ENCODE data around the gene STXBP5. TPM values are rescaled to one million over a fixed set of nuclear protein-coding genes. Genes with fewer than 3 reads are reported as not detected.

STXBP5 gene
- total RNA-seq, 1 donor from 2014 or later: 16.8 TPM

DNA sequence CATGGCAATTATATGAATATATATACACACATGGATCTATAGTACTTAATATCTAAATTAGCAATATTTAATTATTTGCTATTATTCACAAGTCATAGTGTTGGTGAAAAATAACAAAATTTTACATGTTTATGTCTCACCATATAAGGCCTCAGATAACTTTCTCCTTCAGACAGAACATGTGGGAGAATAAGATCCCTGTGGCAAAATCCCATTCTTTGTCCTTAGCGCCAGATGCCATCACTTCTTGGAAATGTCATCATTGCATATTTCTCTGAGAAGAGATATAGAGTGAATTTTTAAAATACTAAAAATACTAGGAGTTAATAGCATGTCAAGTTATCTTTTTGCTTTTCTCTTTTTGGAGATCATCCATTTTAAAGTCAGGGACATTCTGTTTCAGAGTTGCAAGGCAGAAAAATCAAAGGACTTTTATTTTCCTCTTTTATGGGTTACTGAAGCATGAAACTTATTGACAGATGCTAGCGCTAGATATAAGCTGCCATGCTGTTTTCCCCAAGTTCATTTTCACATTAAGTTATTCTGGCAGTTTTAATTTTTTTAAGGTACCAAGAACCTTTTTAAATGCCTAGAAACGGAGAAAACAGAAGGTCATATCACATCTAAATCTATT, 30.4 kb upstream of the STXBP5 start:
- ATAC-seq (no peak), DNase-seq (no peak)
- intact Hi-C loops (cut with micrococcal nuclease): no loop called here

DNA sequence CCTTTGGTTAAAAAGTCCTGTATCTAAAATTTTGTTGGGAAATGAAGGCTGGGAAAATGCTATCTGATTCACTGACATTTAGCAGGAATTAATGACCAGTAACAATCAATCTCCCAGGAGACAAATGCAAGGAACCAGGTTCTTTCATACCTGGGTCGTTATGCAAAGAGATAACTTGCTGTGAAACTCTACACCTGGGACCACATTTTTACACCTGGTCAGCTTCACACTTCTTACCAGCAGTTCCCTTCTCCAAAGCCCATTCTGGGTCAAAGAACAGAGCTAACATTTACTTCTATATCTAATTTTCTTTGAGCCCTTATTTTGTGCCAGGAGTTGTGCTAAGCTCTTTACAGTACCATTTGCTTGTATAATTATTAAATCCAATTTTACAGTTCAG, 27.4 kb upstream of the STXBP5 start:
- ATAC-seq (no peak), DNase-seq (no peak)
- intact Hi-C loops (cut with micrococcal nuclease): no loop called here

DNA sequence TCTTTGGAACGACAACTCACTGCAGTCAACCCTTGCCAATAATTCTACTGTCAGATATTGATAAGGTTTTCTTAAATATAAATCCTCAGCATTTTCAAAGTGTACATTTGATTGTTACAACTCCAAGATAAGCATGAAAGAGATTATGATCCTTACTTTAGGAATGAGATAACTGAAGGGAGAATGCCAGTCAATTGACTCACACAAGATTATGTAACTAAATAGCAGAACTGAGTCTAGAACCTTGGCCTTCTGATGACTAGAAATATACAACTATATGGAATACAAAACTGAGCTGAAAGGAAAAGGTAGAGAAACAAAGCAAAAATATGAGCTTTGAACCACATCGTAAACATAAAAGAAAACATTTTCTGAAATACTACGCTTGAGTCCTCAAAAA, 26.9 kb upstream of the STXBP5 start:
- DNase-seq (no peak), ATAC-seq (no peak)
- intact Hi-C loops (cut with micrococcal nuclease): no loop called here

DNA sequence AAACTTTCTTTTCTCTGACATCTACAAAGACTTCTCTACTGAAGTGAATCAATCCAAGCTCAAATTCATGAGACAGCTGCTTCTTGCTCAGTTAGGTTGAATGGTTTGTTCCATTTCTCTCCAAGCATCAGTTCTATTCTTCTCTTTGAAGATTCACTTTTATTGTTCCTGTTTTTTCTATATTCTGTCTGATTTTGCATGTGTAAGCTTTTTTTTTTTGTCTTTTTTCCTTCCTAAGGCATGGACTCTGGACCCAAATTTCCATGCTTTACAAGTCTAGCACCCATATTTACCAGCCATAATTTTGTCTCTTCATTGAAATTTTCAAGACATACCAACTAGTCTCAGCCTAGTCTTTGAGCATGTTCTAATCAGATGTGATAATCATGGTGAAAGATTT, 25.9 kb upstream of the STXBP5 start:
- ATAC-seq (no peak), DNase-seq (no peak)
- intact Hi-C loops (cut with micrococcal nuclease): no loop called here

DNA sequence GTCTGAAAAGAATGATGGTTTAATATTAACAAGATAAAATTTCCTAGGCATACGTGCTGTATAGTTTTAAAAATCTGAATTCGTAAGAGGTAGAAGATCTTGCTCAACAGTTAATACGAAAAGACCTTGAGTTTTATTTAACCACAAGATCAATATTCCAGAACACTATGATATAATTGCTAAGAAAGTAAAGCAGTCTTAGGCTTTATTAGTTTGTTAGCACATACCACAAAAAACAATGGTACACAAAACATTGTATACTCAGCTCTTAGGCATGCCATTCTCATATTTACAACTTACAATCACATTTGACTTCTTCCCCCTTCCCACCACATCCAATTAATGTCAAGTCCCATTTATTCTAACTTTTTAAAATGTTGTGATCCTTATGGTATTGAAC, 24.4 kb upstream of the STXBP5 start:
- intact Hi-C loops (cut with micrococcal nuclease): no loop called here
- DNase-seq (no peak), ATAC-seq (no peak)

DNA sequence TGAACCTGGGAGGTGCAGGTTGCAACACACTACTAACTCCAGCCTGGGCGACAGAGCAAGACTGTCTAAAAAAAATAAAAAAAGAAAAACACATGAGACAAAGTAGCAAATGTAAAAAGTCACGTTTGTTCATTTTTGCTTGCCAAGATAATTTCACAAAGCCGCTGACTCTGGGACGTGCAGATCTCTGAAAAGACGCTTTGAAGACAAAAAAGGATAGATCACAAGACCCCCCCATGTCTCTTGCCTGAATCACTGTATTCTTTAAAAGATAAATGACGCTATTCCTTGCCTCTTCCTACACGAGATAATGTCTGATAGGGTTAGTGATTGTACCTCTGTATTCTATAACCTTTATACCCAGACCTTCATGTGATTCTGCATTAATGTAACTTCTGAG, 23.3 kb upstream of the STXBP5 start:
- ATAC-seq (no peak), DNase-seq (no peak)
- intact Hi-C loops (cut with micrococcal nuclease): no loop called here

DNA sequence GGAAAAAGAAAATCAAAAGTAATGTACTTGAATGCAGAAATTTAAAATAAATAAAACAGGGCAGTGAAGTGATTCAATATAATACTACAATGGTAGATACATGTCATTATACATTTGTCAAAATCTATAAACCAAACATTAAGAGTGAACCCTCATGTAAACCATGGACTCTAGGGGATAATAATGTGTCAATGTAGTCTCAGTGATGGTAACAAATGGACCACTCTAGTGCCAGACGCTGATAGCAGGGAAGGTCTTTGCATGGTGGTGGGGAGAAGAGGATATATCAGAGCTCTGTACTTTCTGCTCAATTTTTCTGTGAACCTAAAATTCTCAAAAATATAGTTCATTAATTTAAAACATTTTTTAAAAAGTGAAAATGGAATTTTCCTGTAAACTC, 19.8 kb upstream of the STXBP5 start:
- ATAC-seq: no peak
- intact Hi-C loops (cut with micrococcal nuclease): no loop called here
- DNase-seq: no peak

DNA sequence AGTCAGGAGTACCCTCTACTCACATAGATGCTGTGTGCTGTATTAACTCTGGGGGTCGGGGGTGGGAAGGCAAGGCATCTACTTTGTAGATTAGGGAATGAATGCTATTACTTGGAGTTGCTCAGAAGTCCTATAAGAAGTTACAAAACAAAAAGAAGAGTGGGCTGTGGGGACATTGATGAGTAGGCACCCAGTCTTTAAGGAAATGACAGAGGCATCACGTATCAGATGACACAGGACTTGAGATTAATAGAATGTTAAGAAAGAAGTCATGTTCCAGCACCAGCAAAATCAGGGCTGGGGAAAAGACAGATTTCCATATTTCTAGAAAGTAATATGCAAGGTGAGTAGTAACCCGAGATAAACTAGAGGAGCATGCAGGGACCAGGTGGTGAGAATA, 19.0 kb upstream of the STXBP5 start:
- no peak for ATAC-seq
- DNase-seq: no peak
- intact Hi-C loops (cut with micrococcal nuclease): no loop called here

DNA sequence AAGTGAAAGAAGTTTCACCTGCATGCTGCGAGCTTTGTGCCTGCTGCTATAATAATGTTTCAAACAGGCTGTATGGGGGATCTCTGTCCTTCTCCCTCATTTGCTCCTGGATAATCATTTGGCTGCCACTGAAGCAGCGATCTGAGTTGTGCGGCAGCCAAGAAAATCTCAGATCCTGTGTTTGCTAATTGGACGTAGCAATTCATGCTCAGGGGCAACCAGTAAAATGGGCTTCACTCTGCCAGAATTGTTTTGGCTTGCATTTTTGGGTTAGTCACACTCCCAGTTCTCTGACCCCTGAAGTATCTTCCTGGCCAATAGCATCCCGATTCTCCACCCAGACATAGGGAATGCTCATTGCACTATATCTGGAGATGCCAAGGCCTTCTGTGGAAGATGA, 13.7 kb upstream of the STXBP5 start:
- intact Hi-C loops (cut with micrococcal nuclease): no loop called here
- DNase-seq: no peak
- no peak for ATAC-seq

DNA sequence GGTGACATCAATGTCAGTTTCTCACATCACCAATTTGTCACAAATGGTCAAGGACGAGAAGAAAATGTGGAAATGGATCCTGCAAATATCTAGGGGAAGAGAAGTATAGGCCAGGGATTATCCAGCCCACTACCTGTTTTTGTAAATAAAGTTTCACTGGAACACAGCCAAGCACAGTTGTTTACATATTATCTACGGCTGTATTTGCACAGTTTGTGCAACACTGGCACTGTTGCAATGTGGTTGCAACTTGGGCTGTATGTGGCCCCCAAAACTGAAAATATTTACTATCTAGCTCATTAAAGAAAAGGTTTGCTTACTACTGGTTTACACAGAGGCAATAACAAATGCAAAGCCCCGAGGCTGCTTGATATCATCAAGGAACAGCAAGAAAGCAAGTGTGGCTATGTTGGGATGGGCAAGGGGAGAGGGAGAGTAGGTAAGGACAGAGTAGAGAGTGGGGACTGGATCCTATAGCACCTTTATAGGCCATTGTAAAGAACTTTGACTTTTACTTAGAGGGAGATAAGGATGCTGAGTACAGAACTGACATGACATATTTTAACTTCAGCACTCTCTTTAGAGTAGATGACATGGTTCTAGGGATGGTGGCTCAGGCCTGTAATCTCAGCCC, 11.8 kb upstream of the STXBP5 start:
- DNase-seq (no peak), ATAC-seq (no peak)
- intact Hi-C loops (cut with micrococcal nuclease): no loop called here

DNA sequence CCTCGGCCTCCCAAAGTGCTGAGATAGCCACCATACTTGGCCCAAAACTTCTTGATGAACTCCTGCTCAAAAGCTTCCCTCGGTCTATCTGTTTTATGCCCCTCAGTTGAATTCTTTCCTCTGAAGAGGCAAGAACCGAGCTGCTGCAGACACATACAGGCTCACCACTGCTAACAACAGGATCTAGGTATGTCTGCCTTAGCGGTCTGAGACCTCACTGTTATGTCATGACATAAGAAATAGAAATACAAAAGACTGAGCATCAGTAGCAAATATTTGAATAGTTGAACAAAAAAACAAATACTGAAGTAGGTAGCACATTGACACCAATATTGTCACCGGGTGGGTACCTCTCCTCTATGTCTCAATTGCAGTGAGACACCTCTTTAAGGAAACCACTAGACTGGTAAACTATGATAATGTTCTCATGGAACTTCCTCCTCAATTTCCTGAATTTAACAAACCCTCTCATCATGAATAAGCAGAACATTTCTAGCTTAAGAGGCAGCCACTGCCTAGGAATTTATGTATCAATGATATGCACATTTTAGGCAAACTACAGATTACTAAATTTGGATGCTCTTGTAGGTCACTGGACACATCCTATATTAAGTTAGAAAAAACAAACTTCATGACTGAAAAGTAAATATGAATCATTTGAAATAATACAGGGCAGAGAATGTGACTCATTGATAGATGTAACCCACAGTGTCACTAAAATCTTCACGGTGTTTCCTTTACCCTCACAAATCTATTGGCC, 9.4 kb upstream of the STXBP5 start:
- ATAC-seq (no peak), DNase-seq (no peak)
- intact Hi-C loops (cut with micrococcal nuclease): no loop called here

DNA sequence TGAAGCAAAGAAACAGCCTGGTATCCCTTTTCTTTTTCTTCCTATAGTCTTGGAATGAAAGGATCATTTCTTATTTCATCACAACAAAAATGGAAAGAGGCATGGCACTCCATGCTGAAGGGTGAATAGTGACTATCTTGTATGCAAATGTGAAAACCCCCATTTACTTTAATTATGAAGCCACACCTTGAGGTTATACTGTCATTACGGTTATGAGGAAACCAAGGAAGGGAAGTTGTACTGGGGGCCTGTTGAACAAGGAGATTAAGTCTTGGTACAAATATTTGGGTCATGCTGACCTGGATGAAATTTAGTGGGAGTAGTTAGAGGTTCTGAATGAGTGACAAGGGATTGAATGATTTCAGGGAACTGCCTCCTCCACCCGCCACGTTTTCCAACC, 8.7 kb upstream of the STXBP5 start:
- DNase-seq (no peak), ATAC-seq (no peak)
- intact Hi-C loops (cut with micrococcal nuclease): no loop called here

DNA sequence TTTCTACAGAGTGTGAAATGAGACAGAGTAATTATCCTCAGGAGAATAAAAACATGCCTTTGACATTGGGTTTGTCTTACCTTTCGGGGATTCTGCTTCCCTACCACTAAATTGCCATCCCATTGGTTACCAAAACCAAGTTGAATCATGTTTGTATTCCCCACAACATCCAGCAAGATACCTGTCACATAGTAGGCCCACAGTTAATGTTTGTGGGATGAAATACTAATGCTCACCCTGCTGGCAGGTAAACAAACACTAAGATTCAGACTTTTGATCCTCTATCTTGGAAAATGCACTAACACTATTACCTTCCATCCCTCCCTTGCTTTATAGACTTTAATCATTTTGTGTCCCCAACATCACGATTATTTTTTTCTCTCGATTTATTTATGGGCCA, 8.2 kb upstream of the STXBP5 start:
- intact Hi-C loops (cut with micrococcal nuclease): no loop called here
- DNase-seq (no peak), ATAC-seq (no peak)

DNA sequence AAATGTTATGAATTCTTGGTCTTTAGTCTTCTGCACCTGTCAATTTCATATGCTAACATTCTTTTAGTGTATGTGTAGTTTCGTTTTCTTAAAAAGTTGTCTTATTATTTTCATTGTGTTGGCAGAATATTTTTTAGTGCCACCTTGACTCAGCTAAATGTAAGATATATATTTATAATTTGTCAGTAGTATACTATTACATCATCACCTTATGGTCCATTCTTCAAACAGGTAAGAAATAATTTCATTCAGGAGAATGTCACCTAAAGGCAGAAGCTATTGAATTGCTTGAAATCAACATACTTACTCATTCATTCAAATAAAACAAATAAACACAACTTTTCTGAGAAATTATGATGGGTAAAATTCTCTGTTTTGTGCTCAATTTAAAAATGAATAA, 3.5 kb upstream of the STXBP5 start:
- intact Hi-C loops (cut with micrococcal nuclease): no loop called here
- no peak for ATAC-seq
- DNase-seq: no peak

DNA sequence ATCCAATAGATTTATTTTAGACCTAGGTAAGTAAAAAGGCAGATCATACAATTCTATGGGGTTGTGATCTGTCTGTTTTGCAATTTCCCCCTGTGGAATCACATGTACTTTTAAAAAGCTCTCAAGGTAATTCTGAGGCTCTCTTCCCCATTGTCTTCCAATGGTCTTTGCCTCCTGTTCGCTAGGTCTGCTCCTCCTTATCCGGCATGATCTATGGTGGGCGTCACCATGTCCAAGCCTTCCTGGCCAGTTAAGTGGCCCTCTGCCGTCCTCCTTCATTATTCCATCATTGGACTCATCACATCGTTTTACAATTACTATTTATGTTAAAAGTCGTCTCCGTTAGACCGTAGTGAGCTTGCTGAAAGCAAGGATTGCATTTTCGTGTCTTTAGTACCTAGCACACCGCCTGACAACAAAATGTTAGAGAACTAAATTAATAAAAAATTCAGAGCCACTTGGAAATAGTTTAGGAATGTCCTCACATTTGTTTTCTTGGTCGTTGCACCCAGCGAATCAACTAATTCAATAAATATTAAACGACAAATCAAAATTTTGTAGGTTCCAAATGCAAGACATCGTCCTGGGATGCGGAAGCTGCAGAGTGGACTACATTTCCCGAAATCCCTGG, 2.2 kb upstream of the STXBP5 start:
- ATAC-seq (no peak), DNase-seq (peak; percentile 27)
- intact Hi-C loops (cut with micrococcal nuclease): no loop called here

DNA sequence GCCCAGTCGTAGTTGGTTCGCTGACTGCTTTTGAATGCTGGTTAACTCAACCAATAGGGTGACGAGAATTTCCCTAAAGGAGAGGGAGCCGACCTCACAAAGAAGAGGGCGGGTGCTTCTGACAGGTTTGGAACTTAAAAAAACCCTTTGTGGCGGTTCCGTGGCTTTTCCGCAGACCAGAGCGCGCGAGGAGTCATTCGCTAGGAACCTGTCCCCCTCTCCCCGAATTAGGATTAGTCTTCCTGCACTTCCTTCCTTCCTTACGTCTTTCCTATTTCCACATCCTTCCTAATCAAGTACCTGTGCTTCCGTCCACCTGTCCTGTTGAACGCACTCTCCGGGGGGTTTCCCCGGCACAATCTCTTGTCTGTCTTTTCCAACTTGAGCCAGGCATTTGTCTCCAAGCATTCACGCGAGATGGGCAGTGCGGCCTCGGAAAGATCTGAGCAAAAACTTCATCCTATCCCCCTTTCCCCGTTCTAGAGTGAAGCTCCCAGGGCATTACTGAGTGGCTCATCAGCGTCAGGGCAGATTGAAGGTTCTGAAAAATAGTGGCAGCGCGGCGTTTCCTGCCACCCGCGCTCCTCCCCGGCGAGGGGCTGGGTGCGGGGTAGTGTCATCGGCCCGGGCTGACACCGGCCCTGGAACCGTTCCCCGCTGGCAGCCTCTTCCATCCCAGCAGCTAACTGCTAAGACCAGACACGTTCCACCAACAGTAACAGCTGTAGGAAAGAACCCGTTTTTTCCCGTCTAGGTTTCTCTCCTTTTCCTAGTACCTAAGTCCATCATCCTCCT, 1.5 kb upstream of the STXBP5 start:
- ATAC-seq: peak; percentile 93
- peak; percentile 72 for DNase-seq
- intact Hi-C loops (cut with micrococcal nuclease): no loop called here

DNA sequence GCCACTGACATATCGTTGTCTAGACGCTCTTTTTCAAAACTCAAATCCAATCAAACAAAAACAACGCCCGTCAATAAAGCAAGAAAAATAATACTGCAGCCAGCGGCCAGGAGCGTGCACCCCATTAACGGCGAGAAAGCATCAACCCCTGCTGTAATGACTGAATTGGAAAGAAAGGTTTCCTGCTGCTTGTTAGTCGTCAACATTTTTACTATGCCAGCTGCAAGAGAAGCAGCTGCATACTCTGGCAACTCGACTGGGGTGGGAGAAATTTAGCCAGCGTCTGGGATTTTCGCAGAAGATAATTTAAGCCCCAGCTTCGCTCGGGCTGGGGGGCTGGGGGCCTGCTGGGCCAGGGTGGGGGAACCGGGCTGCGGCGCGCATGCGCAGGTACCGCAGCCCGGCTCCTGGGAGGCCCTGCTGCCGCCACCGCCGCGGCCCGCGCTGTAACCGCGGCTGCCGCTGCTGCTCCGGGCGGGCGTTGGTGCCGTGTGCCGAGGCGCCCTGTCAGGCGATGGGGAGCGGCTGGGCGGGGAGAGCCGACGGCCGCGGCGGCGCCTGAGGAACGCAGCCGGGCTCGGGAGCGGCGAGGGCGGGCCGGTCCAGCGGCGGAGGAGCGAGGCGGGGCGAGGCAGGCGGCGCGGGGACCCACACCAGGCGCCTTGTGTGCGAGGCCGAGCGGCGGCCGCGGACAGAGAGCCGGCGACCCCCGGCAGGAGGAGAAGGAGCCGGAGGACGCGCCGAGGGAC, 732 bp upstream of the STXBP5 start:
- peak; percentile 89 for ATAC-seq
- DNase-seq: peak; percentile 88
- intact Hi-C loops (cut with micrococcal nuclease): no loop called here

DNA sequence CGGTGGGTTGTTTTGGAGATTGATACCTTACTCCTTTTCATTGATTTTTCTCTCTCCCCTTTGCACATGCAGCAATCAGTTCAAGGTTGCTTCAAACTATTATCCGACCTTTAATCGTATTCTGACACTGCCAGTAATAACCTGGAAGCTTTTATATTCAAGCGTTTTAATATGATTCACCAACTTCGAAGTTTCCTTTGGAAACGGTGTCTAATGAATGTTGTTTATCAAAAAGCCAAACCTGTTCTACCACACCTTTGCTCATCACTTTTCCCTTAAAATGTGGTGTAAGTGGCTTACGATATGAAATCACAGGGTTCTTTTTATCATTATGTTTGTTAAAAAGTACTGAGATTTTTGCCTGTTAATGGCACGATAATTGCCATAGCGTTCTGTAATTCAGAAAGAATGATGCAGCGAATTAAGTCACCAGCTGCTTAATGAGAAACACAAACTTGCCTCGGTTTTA, 660 bp downstream of the STXBP5 start:
- no peak for ATAC-seq
- no peak for DNase-seq
- intact Hi-C loops (cut with micrococcal nuclease): no loop called here

Data from left ventricle myocardium superior (tissue), 1 donor.